Omental fat pad (tissue), 4 donors: ENCODE results near the gene IFT52. TPM values are rescaled to one million over a fixed set of nuclear protein-coding genes. Genes with fewer than 3 reads are reported as not detected.

Experiments used
- ATAC-seq: fragments of 150-250 bp; one replicate; pipeline ENCODE4 v1.9.1; 2016; ENCODE audit warnings: mild to moderate bottlenecking, moderate library complexity; ENCODE audit not compliant: low FRiP score
- DNase-seq: peaks from one replicate; pipeline ENCODE4 v3.0.0-alpha.2; 2019; ENCODE audit warnings: low spot score
- total RNA-seq, 4 donors: library from RNA; depleted of rRNA; stranded (reverse); fragments of >200 nt; gene quantifications; one replicate each; pipeline ENCODE4 v1.1.0, GENCODE V29; 2016
- TF ChIP-seq, protein P1 (sequence below), 3 donors: fragments of 450-650 bp; IDR thresholded peaks; one replicate each; pipeline ENCODE4 v1.5.1; 2016 to 2017; ENCODE audit warnings: antibody characterized with exemption in 3 of 3, mild to moderate bottlenecking in 3 of 3, moderate library complexity in 2 of 3

The IFT52 gene
- total RNA-seq, 4 donors from 2014 or later = 16.9 to 54.7 (median 19.1) TPM

DNA sequence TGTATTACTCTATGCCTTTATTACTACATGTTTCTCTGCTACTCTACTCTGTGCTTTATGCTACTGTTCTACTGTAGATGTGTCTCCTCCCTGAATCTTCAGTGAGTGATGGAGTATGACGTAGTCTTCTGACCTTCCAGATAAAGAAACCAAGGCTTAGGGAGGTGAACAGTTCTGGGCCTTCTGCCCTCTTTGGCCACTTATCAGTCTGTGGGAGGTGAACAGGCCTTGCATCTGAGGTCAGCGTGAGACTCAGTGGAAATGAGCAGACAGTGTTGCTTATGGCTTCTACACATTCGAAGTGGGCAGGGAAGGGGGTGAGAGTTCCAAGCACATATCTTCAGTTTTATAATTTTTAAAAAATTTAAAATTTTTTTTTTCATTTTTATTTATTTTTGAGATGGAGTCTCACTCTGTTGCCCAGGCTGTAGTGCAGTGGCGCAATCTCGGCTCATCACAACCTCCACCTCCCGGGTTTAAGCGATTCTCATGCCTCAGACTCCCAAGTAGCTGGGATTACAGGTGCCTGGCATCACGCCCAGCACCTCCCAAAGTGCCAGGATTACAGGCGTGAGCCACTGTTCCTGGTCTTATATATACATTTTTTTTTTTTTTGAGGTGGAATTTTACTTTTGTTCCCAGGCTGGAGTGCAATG lies 100.3 kb downstream of the IFT52 start:
- ATAC-seq = no peak
- TF ChIP-seq, protein P1, sequence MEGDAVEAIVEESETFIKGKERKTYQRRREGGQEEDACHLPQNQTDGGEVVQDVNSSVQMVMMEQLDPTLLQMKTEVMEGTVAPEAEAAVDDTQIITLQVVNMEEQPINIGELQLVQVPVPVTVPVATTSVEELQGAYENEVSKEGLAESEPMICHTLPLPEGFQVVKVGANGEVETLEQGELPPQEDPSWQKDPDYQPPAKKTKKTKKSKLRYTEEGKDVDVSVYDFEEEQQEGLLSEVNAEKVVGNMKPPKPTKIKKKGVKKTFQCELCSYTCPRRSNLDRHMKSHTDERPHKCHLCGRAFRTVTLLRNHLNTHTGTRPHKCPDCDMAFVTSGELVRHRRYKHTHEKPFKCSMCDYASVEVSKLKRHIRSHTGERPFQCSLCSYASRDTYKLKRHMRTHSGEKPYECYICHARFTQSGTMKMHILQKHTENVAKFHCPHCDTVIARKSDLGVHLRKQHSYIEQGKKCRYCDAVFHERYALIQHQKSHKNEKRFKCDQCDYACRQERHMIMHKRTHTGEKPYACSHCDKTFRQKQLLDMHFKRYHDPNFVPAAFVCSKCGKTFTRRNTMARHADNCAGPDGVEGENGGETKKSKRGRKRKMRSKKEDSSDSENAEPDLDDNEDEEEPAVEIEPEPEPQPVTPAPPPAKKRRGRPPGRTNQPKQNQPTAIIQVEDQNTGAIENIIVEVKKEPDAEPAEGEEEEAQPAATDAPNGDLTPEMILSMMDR (IDR thresholded peaks at IDR 0.05) = no peak

DNA sequence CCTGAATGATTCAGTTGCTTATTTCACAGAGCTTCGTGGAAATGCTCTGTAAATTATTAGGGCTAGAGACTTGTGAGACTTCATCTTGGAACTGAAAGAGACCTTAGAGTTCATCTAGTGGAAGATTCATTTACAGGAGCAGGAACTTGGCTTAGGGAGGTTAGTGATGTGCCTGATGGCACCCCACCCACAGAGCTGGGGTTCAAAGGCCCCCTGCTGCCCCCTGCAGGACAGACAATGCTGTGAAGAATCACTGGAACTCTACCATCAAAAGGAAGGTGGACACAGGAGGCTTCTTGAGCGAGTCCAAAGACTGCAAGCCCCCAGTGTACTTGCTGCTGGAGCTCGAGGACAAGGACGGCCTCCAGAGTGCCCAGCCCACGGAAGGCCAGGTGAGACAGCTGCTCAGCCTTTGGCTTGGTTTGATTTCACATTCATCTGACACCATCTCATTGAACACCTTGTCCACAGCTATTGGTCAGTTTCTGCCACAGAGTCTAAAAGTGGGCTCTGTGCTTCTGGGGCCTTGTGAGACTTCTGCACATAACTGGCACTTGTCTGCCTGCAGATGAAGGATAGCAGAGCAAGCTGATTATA lies 101.3 kb downstream of the IFT52 start:
- no peak for DNase-seq
- TF ChIP-seq, protein P1 (IDR thresholded peaks at IDR 0.05) = no peak
- no peak for ATAC-seq

More for the DNA sequence above, 100.3 kb downstream of the IFT52 start:
- DNase-seq = no peak

DNA sequence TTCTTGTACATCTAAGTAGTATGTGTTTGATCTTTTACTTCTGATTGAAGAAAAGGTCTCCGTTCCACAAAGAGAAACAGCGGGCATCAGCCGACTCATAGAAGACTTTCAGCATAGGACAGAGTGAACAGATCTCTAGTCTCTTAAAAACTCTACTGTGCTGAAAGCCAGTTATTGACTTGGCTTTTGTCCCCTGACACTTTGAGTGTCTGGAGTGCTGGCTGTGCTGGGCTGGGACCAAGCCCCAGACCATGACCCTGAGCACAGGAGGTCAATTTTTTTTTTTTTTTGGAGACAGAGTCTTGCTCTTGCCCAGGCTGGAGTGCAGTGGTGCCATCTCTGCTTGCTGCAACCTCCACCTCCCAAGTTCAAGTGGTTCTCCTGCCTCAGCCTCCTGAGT lies 104.0 kb downstream of the IFT52 start:
- ATAC-seq (no peak), DNase-seq (no peak)
- TF ChIP-seq, protein P1 (IDR thresholded peaks at IDR 0.05) = no peak

DNA sequence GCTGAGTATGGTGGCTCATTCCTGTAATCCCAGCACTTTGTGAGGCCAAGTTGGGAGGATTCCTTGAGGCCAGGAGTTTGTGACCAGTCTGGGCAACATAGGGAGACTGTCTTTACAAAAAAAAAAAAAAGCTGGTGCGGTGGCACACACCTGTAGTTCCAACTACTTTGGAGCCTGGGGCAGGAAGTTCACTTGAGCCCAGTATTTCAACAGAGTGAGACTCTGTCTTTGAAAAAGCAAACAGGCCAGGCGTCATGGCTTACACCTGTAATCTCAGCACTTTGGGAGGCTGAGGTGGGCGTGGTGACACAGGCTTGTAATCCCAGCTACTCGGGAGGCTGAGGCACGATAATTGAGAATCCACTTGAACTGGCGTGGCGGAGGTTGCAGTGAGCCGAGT lies 104.8 kb downstream of the IFT52 start:
- DNase-seq (no peak), ATAC-seq (no peak)
- TF ChIP-seq, protein P1 (IDR thresholded peaks at IDR 0.05) = no peak

Other genes starting within 250 kb of the IFT52 start
- 100 to 1,000 TPM in 1 of 4 donors, 10 to 100 TPM in 3; 64.4 to 122 (median 81.7) TPM for gene SRSF6, start 133.0 kb upstream of the IFT52 start, total RNA-seq
- gene L3MBTL1, start 83.2 kb upstream of the IFT52 start, total RNA-seq = 1 to 10 TPM; 6.5 to 9.8 (median 7.4) TPM
- gene SGK2, start 31.9 kb upstream of the IFT52 start, total RNA-seq = 10 to 100 TPM in 3 of 4 donors, 1 to 10 TPM in 1; 3.6 to 15.1 (median 14.4) TPM
- gene MYBL2, start 76.2 kb downstream of the IFT52 start, total RNA-seq = 1 to 10 TPM in 1 of 4 donors, under 1 TPM in 1, not detected in 2; 0.19 to 2.3 TPM
- gene GTSF1L, start 136.1 kb downstream of the IFT52 start, total RNA-seq = not detected